ENCODE measurements around the gene PMIS2.

DNA sequence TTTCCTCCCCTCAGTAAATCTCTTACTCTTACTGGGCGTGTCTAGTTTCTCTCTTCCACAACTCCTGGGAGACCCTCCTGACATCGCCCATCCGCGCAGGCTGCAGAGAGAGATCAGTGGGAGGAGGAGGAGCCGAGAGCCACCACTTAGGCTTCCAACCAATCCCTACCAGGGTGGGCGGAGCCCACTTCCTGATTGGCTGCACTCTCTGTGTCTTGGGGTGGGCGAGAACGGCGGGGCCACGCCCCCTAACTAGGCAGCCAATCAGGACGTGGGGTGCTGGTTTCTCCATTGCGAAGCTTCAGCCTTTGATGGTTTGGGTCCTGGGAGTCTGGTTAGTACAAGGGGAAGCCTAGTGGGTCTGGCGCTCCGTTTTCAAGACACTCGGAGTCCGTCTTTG is at the start of gene PMIS2:
- TF ChIP-seq POLR2A (IDR thresholded peaks at IDR 0.05) = no peak
- TF ChIP-seq, protein P1, sequence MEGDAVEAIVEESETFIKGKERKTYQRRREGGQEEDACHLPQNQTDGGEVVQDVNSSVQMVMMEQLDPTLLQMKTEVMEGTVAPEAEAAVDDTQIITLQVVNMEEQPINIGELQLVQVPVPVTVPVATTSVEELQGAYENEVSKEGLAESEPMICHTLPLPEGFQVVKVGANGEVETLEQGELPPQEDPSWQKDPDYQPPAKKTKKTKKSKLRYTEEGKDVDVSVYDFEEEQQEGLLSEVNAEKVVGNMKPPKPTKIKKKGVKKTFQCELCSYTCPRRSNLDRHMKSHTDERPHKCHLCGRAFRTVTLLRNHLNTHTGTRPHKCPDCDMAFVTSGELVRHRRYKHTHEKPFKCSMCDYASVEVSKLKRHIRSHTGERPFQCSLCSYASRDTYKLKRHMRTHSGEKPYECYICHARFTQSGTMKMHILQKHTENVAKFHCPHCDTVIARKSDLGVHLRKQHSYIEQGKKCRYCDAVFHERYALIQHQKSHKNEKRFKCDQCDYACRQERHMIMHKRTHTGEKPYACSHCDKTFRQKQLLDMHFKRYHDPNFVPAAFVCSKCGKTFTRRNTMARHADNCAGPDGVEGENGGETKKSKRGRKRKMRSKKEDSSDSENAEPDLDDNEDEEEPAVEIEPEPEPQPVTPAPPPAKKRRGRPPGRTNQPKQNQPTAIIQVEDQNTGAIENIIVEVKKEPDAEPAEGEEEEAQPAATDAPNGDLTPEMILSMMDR (IDR thresholded peaks at IDR 0.05) = no peak
- no peak for TF ChIP-seq POLR2AphosphoS5 (IDR thresholded peaks at IDR 0.05)
